ENCODE data around the gene SV2C. TPM values are rescaled to one million over a fixed set of nuclear protein-coding genes. Genes with fewer than 3 reads are reported as not detected.

SV2C gene
- total RNA-seq, 1 experiment from 2014 or later: not detected

GRCh38 chr5:76224898-76225297 lies 141.7 kb downstream of the SV2C start:
- no peaks in the 10 kb centered on the region for H3K9me2 ChIP-seq (ENCODE audit: insufficient read depth)
- no peaks in the 10 kb centered on the region for H3K36me3 ChIP-seq (ENCODE audit: control insufficient read depth in 1 of 2, insufficient read depth in 2 of 2, low read length in 2 of 2)
- H3K9ac ChIP-seq (ENCODE audit: low read length): no peak overlapping the region
- no peak overlapping the region for H3K4me3 ChIP-seq (replicated peaks in 1 of 2; ENCODE audit: low read depth in 1 of 2, low read length in 2 of 2)
- no TSS peak for BruUV-seq (replicated peaks)
- TF ChIP-seq RAD21 (IDR thresholded peaks at IDR 0.05; ENCODE audit: low read depth) (no peak), EZH2phosphoT487 (IDR thresholded peaks at IDR 0.05; ENCODE audit: borderline replicate concordance) (no peak), YY1 (IDR thresholded peaks at IDR 0.05; ENCODE audit: extremely low read depth, insufficient replicate concordance, low read depth, low read length) (no peak), REST (IDR thresholded peaks at IDR 0.05; ENCODE audit: low read depth) (no peak), SIN3A (IDR thresholded peaks at IDR 0.05; ENCODE audit: low read depth) (no peak), EZH2 (IDR thresholded peaks at IDR 0.05) (no peak)
- no peaks in the 10 kb centered on the region for H3K27me3 ChIP-seq (ENCODE audit: insufficient read depth, low read length)
- no peaks in the 10 kb centered on the region for H3K79me2 ChIP-seq (ENCODE audit: insufficient read depth, low read length)
- no peak for ATAC-seq
- DNase-seq (ENCODE audit: low read depth, low spot score): no peak
- H3K27ac ChIP-seq (ENCODE audit: low read depth, low read length): no peak overlapping the region
- ChIA-PET RAD21 (ENCODE audit: low non-redundant PET in 1 of 2, low total read pairs in 2 of 2, uncharacterized antibody in 2 of 2, unreplicated experiment in 2 of 2) (no interaction called here), CTCF (no interaction called here), POLR2A (no interaction called here)
- H4K20me1 ChIP-seq (ENCODE audit: insufficient read depth): no peaks in the 10 kb centered on the region
- H3K4me2 ChIP-seq (ENCODE audit: low read length): no peak overlapping the region
- intact Hi-C loops (cut with micrococcal nuclease): no loop called here
- no peaks in the 10 kb centered on the region for H3K9me3 ChIP-seq (ENCODE audit: control insufficient read depth in 1 of 2, insufficient read depth in 1 of 2, low read depth in 1 of 2, low read length in 2 of 2)
- H2AFZ ChIP-seq (ENCODE audit: low read depth, low read length, poor library complexity, severe bottlenecking): no peak overlapping the region
- H3K4me1 ChIP-seq (ENCODE audit: control insufficient read depth in 1 of 2, insufficient read depth in 2 of 2, low read length in 2 of 2): no peaks in the 10 kb centered on the region

- Histone ChIP-seq H3K9me3 (ENCODE audit: control insufficient read depth in 1 of 2, insufficient read depth in 1 of 2, low read depth in 1 of 2, low read length in 2 of 2) (no peaks in the 10 kb centered on the region), H3K36me3 (ENCODE audit: control insufficient read depth in 1 of 2, insufficient read depth in 2 of 2, low read length in 2 of 2) (no peaks in the 10 kb centered on the region), H3K4me1 (ENCODE audit: control insufficient read depth in 1 of 2, insufficient read depth in 2 of 2, low read length in 2 of 2) (no peaks in the 10 kb centered on the region), H3K4me3 (replicated peaks in 1 of 2; ENCODE audit: low read depth in 1 of 2, low read length in 2 of 2) (no peak overlapping the region), H3K9ac (ENCODE audit: low read length) (no peak overlapping the region), H3K4me2 (ENCODE audit: low read length) (no peak overlapping the region), H2AFZ (ENCODE audit: low read depth, low read length, poor library complexity, severe bottlenecking) (no peak overlapping the region), H3K27me3 (ENCODE audit: insufficient read depth, low read length) (no peaks in the 10 kb centered on the region), H3K9me2 (ENCODE audit: insufficient read depth) (no peaks in the 10 kb centered on the region), H4K20me1 (ENCODE audit: insufficient read depth) (no peaks in the 10 kb centered on the region), H3K27ac (ENCODE audit: low read depth, low read length) (no peak overlapping the region), H3K79me2 (ENCODE audit: insufficient read depth, low read length) (no peaks in the 10 kb centered on the region)
- TF ChIP-seq SRF (IDR thresholded peaks at IDR 0.05; ENCODE audit: low read depth): no peak
- ChIA-PET CTCF (no interaction called here), RAD21 (ENCODE audit: low non-redundant PET in 1 of 2, low total read pairs in 2 of 2, uncharacterized antibody in 2 of 2, unreplicated experiment in 2 of 2) (no interaction called here), POLR2A (no interaction called here)
- no peak for ATAC-seq
- no peak for DNase-seq (ENCODE audit: low read depth, low spot score)
- BruUV-seq (replicated peaks): no TSS peak
- intact Hi-C loops (cut with micrococcal nuclease): no loop called here
These were observed 142.2 kb downstream of the SV2C start for GRCh38 chr5:76225336-76225735.

Measured in HCT116 (cell line).